ENCODE data around the gene JMJD7. TPM values are rescaled to one million over a fixed set of nuclear protein-coding genes. Genes with fewer than 3 reads are reported as not detected.

JMJD7 gene
- total RNA-seq, 2 donors from 2014 or later = 7.8 to 11.8 TPM

DNA sequence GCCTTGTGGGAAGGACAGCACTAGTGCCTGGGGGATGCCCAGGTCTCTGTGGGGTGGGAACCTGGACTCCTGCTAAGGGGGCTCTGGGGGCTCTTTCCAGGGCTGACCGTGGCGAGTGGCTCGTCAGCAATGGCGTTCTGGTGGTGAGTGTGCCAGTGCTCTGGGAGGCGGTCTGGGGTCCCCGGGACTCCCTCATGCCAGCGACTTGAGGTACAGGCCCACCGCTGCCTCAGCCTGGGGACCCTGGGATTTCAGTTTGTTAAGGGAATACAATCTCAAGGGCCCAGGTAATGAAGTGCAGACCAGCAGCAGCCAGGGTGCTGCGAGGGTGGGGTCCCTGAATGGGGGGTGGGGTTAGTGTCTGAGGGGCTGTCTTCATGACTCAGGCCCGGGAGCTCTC lies 13.2 kb downstream of the JMJD7 start:
- H3K27ac ChIP-seq = no peak overlapping the region
- H3K27me3 ChIP-seq = no peaks in the 10 kb centered on the region
- TF ChIP-seq CTCF (IDR thresholded peaks at IDR 0.05) = no peak
- DNase-seq = no peak
- no peaks in the 10 kb centered on the region for H3K9me3 ChIP-seq
- H3K36me3 ChIP-seq = no peaks in the 10 kb centered on the region
- H3K9ac ChIP-seq (ENCODE audit: low read depth in 2 of 2, low read length in 2 of 2) = no peak overlapping the region
- H3K4me1 ChIP-seq = no peaks in the 10 kb centered on the region
- intact Hi-C loops (cut with DNase I) = no loop called here
- H3K4me3 ChIP-seq = no peak overlapping the region

- no peak for TF ChIP-seq CTCF (IDR thresholded peaks at IDR 0.05)
Measured at GRCh38 chr15:41842229-41842628, 14.3 kb downstream of the JMJD7 start.

DNA sequence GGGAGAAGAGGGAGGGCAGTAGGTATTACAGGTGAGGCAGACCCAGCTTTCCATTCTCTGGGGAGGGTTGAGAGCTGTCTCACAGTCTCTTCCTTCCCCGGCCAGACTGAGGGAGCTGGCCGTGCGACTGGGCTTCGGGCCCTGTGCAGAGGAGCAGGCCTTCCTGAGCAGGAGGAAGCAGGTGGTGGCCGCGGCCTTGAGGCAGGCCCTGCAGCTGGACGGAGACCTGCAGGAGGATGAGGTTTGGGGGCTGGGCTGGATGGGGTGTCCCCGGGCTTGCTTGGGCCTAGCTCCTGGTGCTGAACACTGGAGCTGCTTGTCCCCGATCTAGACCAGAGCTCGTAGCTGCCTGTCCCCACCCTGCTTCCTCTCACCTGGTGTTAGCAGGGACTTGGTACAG lies 15.7 kb downstream of the JMJD7 start:
- no peak for TF ChIP-seq CTCF (IDR thresholded peaks at IDR 0.05)
- no peaks in the 10 kb centered on the region for H3K9me3 ChIP-seq
- no peak overlapping the region for H3K9ac ChIP-seq (ENCODE audit: low read depth in 2 of 2, low read length in 2 of 2)
- no peak overlapping the region for H3K27ac ChIP-seq
- no peaks in the 10 kb centered on the region for H3K4me1 ChIP-seq
- H3K27me3 ChIP-seq = no peaks in the 10 kb centered on the region
- no peak for DNase-seq
- H3K36me3 ChIP-seq = peaks cover 7% of the 10 kb centered on the region
- intact Hi-C loops (cut with DNase I) = no loop called here
- H3K4me3 ChIP-seq = no peak overlapping the region

More at GRCh38 chr15:41842229-41842628, 14.3 kb downstream of the JMJD7 start:
- peak; percentile 55 for DNase-seq
- Histone ChIP-seq H3K27me3 (no peaks in the 10 kb centered on the region), H3K36me3 (peaks cover 7% of the 10 kb centered on the region), H3K27ac (no peak overlapping the region), H3K9me3 (no peaks in the 10 kb centered on the region), H3K4me3 (no peak overlapping the region), H3K4me1 (no peaks in the 10 kb centered on the region), H3K9ac (ENCODE audit: low read depth in 2 of 2, low read length in 2 of 2) (no peak overlapping the region)
- intact Hi-C loops (cut with DNase I) = no loop called here

DNA sequence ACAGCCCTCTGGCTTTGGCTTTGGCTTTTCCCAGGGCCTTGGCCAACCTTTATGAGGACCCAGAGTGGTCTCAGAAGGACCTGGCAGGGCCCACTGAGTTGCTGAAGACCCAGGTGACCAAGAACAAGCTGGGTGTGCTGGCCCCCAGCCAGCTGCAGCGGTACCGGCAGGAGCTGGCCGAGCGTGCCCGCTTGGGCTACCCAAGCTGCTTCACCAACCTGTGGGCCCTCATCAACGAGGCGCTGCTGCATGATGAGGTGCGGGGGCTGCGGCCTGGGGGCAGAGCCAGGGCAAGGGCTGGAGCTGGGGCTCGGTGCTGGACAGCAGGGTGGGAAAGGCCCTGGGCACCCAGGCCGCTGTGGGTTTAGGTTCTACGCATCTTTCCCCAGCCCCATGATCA lies 16.9 kb downstream of the JMJD7 start:
- Histone ChIP-seq H3K36me3 (peaks cover 7% of the 10 kb centered on the region), H3K27ac (no peak overlapping the region), H3K4me3 (no peak overlapping the region), H3K4me1 (no peaks in the 10 kb centered on the region), H3K9ac (ENCODE audit: low read depth in 2 of 2, low read length in 2 of 2) (no peak overlapping the region), H3K27me3 (no peaks in the 10 kb centered on the region), H3K9me3 (no peaks in the 10 kb centered on the region)
- intact Hi-C loops (cut with DNase I) = no loop called here
- no peak for TF ChIP-seq CTCF (IDR thresholded peaks at IDR 0.05)
- no peak for DNase-seq

DNA sequence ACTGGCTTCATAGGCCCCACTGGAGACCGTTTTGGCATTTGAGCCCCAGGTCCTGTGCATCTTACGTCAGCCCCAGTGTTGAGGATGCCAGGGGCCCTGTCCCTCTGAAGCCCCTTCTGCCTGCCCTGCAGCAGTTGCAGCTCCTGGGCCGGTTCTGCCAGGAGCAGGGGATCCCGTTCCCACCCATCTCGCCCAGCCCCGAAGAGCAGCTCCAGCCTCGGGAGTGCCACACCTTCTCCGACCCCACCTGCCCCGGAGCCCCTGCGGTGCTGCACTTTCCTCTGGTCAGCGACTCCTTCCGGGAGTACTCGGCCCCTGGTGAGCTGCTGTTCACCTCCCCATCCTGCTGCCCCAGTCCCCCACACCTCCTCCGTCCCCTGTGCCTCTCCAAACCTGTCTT lies 19.3 kb downstream of the JMJD7 start:
- Histone ChIP-seq H3K4me3 (no peak overlapping the region), H3K9ac (ENCODE audit: low read depth in 2 of 2, low read length in 2 of 2) (no peak overlapping the region), H3K36me3 (peaks cover 7% of the 10 kb centered on the region), H3K27ac (no peak overlapping the region), H3K9me3 (no peaks in the 10 kb centered on the region), H3K27me3 (no peaks in the 10 kb centered on the region), H3K4me1 (no peaks in the 10 kb centered on the region)
- TF ChIP-seq CTCF (IDR thresholded peaks at IDR 0.05) = no peak
- DNase-seq = no peak
- intact Hi-C loops (cut with DNase I) = no loop called here

DNA sequence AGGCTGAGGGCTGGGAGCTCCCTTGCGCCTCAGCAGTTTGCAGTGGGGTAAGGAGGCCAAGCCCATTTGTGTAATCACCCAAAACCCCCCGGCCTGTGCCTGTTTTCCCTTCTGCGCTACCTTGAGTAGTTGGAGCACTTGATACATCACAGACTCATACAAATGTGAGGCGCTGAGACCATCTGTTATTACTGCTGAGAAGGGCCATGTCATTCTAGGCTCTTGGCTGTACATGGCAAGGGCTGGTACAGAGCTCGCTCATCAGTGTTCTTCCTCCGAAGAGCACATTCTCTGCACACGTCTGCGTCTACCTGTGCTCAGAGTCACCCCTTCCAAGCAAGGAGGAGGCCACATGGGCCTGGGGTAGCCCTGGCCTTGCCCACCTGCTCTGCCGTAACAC lies 20.1 kb downstream of the JMJD7 start:
- H3K4me1 ChIP-seq = no peaks in the 10 kb centered on the region
- no peak overlapping the region for H3K27ac ChIP-seq
- H3K27me3 ChIP-seq = no peaks in the 10 kb centered on the region
- no peak overlapping the region for H3K4me3 ChIP-seq
- H3K9me3 ChIP-seq = no peaks in the 10 kb centered on the region
- no peak overlapping the region for H3K9ac ChIP-seq (ENCODE audit: low read depth in 2 of 2, low read length in 2 of 2)
- TF ChIP-seq CTCF (IDR thresholded peaks at IDR 0.05) = no peak
- DNase-seq = no peak
- intact Hi-C loops (cut with DNase I) = no loop called here
- H3K36me3 ChIP-seq = peaks cover 7% of the 10 kb centered on the region
